H1 (cell line): ENCODE data around the gene POLN.

ENCODE experiments used
- EP300 ChIP-seq, 2 experiments: IDR thresholded peaks; 1 replicate in 1 of 2; 2 replicates in 1 of 2; pipeline ENCODE4 v1.6.1; 2011 to 2012; ENCODE audit warnings: low read depth in 2 of 2, low read length in 2 of 2, mild to moderate bottlenecking in 2 of 2, borderline replicate concordance in 1 of 2, inconsistent platforms in 1 of 2, moderate library complexity in 1 of 2
- POLR2AphosphoS5 ChIP-seq: IDR thresholded peaks from 2 replicates; pipeline ENCODE4 v1.6.1; 2011; ENCODE audit warnings: low read depth, low read length
- TEAD4 ChIP-seq: IDR thresholded peaks from 2 replicates; pipeline ENCODE4 v1.6.1; 2012; ENCODE audit warnings: low read depth, low read length, inconsistent platforms, mixed read lengths

- TF ChIP-seq POLR2AphosphoS5 (no peak), TEAD4 (no peak), EP300 (IDR thresholded peaks at IDR 0.05; ENCODE audit: borderline replicate concordance in 1 of 2, low read depth in 2 of 2, low read length in 2 of 2) (no peak)
These were observed 184.4 kb downstream of the POLN start for GRCh38 chr4:2057382-2058065.
